ENCODE data around the gene SLAMF6. TPM values are rescaled to one million over a fixed set of nuclear protein-coding genes. Genes with fewer than 3 reads are reported as not detected.
"Not testable (repeated sequence)": the region's sequence is repeated elsewhere in the genome, so short reads cannot be mapped to it uniquely, and the experiment has no call there.

SLAMF6 gene
- total RNA-seq, 2 donors from 2014 or later, result 24.8 to 38.0 TPM

DNA sequence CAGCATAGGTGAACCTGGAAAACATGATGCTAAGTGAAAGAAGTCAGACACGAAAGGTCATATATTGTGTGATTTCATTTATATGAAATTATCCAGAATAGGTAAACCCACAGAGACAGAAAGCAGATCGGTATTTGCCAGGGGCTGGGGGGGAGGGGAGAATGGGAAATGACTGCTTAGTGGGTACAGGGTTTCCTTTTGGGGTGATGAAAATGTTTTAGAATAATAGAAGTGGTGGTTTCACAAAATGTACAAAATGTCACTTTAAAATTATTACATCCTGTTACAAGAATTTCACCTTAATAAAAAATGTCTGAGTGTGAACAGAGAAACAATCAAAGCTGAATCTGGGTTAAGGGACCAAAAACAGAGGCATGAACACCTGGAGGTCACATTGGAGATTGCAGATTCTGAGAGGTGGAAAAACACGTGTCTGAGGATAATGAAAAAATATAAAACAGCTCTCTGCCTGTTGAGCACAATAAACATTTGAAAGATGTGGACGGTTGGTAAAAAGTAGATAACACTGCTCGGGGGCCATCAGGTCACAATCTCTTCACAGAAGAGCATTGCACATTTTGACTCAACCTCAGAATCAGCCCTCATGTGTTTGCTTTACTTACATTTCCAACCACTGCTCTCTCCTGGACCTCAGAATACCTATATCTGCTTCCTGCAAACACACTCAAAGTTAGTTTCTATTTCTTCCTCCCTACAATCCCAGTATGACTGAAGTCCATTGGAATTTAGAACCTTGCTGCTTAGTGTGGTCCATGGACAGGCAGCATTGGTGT lies 3.2 kb downstream of the SLAMF6 start:
- H3K27ac Mint-ChIP-seq, result peak overlapping the region; percentile 97
- DNase-seq, result no peak

DNA sequence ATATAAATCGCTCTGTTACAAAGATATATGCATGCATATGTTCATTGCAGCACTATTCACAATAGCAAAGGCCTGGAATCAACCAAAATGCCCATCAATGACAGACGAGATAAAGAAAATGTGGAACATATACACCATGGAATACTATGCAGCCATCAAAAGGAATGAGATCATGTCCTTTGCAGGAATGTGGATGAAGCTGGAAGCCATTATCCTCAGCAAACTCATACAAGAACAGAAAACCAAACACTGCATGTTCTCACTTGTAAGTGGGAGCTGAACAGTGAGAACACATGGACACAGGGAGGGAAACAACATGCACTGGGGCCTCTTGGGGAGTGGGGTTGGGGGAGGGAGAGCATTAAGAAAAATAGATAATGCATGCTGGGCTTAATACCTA lies 5.5 kb downstream of the SLAMF6 start:
- DNase-seq; H3K27ac Mint-ChIP-seq; ATAC-seq; H3K27me3 Mint-ChIP-seq; H3K36me3 Mint-ChIP-seq (ENCODE audit: low read depth); H3K9me3 ChIP-seq (ENCODE audit: control insufficient read depth, low read length, poor library complexity, severe bottlenecking): not testable (repeated sequence)
- peak overlapping the region; percentile 46 for H3K4me3 Mint-ChIP-seq
- H3K4me1 Mint-ChIP-seq, result peaks cover 71% of the 10 kb centered on the region

More for the DNA sequence above, 3.2 kb downstream of the SLAMF6 start:
- H3K9me3 ChIP-seq (ENCODE audit: control insufficient read depth, low read length, poor library complexity, severe bottlenecking), result no peaks in the 10 kb centered on the region
- Mint-ChIP-seq H3K4me3 (peak overlapping the region; percentile 94), H3K27me3 (no peaks in the 10 kb centered on the region), H3K4me1 (peaks cover 72% of the 10 kb centered on the region), H3K36me3 (ENCODE audit: low read depth) (peaks cover 2% of the 10 kb centered on the region)
- peak; percentile 67 for ATAC-seq

DNA sequence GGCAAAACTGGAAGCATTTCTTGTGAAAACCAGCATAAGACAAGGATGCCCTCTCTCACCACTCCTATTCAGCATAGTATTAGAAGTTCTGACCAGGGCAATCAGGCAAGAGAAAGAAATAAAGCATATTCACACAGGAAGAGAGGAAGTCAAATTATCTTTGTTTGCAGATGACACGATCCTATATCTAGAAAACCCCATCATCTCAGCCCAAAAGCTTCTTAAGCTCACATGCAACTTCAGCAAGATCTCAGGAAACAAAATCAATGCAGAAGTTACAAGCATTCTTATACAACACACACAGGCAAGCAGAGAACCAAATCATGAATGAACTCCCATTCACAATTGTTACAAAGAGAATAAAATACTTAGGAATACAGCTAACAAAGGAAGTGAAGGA lies 7.1 kb downstream of the SLAMF6 start:
- H3K27me3 Mint-ChIP-seq; ATAC-seq; H3K9me3 ChIP-seq (ENCODE audit: control insufficient read depth, low read length, poor library complexity, severe bottlenecking); H3K36me3 Mint-ChIP-seq (ENCODE audit: low read depth); DNase-seq: not testable (repeated sequence)
- peaks cover 57% of the 10 kb centered on the region for H3K4me1 Mint-ChIP-seq
- peak overlapping the region; percentile 83 for H3K4me3 Mint-ChIP-seq
- peak overlapping the region; percentile 82 for H3K27ac Mint-ChIP-seq

DNA sequence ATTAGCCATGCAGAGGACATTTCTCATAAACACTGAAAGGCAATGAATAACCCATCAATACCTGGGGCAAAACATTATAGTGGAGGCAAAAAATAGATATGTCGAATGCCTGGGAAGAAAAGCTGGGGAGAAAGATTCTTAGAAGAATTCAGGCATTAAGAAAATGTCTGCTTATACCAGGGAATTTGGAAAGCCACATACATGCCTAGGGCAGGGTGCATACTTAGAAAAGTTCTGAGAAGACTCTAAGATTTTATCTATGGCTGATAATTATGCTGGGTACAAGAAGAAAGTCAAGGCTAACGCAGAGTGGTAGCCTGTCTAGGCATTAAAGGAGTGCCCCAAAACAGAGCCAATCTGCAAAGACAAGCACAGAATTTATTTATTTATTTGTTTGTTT lies 18.4 kb downstream of the SLAMF6 start:
- H3K36me3 Mint-ChIP-seq (ENCODE audit: low read depth), result peaks cover 18% of the 10 kb centered on the region
- H3K27ac Mint-ChIP-seq, result no peak overlapping the region
- ATAC-seq (no peak), DNase-seq (no peak)
- peaks cover 22% of the 10 kb centered on the region for H3K4me1 Mint-ChIP-seq
- H3K4me3 Mint-ChIP-seq, result no peak overlapping the region
- peaks cover 10% of the 10 kb centered on the region for H3K9me3 ChIP-seq (ENCODE audit: control insufficient read depth, low read length, poor library complexity, severe bottlenecking)
- H3K27me3 Mint-ChIP-seq, result no peaks in the 10 kb centered on the region

DNA sequence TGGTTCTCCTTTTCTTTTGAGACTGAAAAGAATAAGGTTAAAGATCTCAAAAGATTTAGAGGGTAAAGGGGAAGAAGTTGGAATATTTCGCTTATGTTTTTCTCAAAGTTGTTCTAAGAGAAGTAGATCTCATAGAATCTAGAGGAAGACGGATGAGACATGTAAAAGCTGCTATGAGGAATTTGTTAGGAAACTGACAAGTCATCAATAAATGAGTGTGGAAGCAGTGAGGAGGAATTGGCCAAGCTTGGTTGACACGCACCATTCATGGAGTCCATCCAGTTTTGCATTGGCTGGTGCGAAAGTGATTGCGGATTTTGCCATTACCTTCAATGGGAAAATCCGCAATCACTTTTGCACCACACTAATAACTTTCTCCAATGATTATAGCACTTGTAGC lies 20.0 kb downstream of the SLAMF6 start:
- no peak for ATAC-seq
- H3K9me3 ChIP-seq (ENCODE audit: control insufficient read depth, low read length, poor library complexity, severe bottlenecking), result peaks cover 10% of the 10 kb centered on the region
- H3K27ac Mint-ChIP-seq, result peak overlapping the region; percentile 69
- H3K4me3 Mint-ChIP-seq, result no peak overlapping the region
- H3K27me3 Mint-ChIP-seq, result no peaks in the 10 kb centered on the region
- peaks cover 26% of the 10 kb centered on the region for H3K4me1 Mint-ChIP-seq
- H3K36me3 Mint-ChIP-seq (ENCODE audit: low read depth), result peaks cover 25% of the 10 kb centered on the region
- no peak for DNase-seq

DNA sequence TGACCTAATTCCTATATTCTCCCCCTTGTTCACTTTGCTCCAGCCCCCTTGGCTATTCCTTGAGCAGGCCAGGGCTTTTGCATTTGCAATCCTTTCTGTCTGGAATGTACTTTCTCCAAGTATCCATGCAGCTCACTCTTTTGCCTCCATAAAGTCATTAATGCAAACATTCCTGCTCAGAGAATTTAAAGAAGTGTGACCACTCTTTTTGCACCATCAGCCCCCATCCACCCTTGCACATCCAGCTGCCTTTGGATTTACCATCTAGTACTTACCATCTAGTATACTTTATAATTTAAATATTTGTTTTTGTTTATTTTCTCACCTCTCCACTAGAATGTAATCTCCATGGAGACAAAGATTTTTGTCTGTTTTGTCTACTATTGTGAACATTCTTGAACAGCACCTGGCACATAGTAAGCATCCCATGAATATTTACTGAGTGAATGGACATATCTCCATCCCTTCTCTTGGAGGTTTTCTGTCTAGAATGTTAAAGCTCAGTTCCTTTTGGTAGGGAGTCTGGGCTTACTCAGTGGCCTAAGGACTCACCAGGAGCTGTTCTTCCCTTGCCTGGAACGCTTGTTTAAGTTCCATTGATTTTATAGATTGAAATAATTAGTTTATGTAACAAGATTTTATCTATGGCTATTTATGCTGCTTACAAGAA lies 22.6 kb downstream of the SLAMF6 start:
- ATAC-seq (no peak), DNase-seq (no peak)
- Mint-ChIP-seq H3K27ac (no peak overlapping the region), H3K36me3 (ENCODE audit: low read depth) (peaks cover 21% of the 10 kb centered on the region), H3K4me1 (peaks cover 26% of the 10 kb centered on the region), H3K4me3 (no peak overlapping the region), H3K27me3 (no peaks in the 10 kb centered on the region)
- peaks cover 4% of the 10 kb centered on the region for H3K9me3 ChIP-seq (ENCODE audit: control insufficient read depth, low read length, poor library complexity, severe bottlenecking)

DNA sequence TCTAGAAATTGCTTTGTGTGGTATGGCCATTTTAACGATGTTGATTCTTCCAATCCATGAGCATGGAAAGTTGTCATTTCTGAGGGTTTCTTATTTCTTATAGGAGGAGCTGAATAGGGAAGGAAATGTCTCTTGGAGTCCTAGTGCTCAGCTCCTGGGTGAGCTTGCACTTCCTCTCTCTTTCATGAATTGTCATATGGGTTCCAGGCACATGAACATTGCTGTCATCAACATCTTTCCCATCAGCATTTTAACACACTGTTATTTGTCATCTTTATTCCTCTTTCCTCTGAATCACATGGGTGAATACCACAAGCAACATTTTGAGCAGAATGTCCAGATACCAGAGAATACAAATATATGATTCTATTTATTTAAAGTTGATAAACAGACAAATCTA lies 23.4 kb downstream of the SLAMF6 start:
- H3K36me3 Mint-ChIP-seq (ENCODE audit: low read depth), result peaks cover 21% of the 10 kb centered on the region

DNA sequence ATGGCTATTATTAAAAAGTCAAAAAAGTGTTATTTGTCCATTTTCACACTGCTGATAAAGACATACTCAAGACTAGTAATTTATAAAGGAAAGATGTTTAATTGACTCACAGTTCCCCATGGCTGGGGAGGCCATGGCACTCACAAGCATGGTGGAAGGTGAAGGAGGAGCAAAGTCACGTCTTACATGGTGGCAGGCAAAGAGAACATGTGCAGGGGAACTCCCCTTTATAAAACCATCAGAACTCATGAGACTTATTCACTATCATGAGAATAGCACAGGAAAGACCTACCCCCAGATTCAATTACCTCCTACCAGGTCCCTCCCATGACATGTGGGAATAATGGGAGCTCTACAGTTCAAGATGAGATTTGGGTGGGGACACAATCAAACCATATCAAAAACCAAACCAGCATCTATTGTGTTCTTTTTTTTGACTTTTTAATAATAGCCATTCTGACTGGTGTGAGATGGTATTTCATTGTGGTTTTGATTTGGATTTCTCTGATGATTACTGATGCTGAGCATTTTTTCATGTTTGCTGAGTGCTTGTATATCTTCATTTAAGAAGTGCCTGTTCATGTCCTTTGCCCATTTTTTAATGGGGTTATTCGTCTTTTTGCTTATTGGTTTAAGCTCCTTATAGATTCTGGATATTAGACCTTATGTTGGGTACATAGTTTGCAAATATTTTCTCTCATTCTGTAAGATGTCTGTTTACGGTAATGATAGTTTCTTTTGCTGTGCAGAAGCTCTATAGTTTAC lies 24.6 kb downstream of the SLAMF6 start:
- H3K4me3 Mint-ChIP-seq; H3K27me3 Mint-ChIP-seq; H3K9me3 ChIP-seq (ENCODE audit: control insufficient read depth, low read length, poor library complexity, severe bottlenecking); ATAC-seq; H3K27ac Mint-ChIP-seq; DNase-seq: not testable (repeated sequence)
- Mint-ChIP-seq H3K4me1 (peaks cover 22% of the 10 kb centered on the region), H3K36me3 (ENCODE audit: low read depth) (peaks cover 23% of the 10 kb centered on the region)

More for the DNA sequence above, 23.4 kb downstream of the SLAMF6 start:
- Mint-ChIP-seq H3K27me3 (no peaks in the 10 kb centered on the region), H3K4me3 (no peak overlapping the region), H3K4me1 (peaks cover 28% of the 10 kb centered on the region), H3K27ac (no peak overlapping the region)
- H3K9me3 ChIP-seq (ENCODE audit: control insufficient read depth, low read length, poor library complexity, severe bottlenecking), result no peaks in the 10 kb centered on the region
- no peak for DNase-seq
- ATAC-seq, result no peak

DNA sequence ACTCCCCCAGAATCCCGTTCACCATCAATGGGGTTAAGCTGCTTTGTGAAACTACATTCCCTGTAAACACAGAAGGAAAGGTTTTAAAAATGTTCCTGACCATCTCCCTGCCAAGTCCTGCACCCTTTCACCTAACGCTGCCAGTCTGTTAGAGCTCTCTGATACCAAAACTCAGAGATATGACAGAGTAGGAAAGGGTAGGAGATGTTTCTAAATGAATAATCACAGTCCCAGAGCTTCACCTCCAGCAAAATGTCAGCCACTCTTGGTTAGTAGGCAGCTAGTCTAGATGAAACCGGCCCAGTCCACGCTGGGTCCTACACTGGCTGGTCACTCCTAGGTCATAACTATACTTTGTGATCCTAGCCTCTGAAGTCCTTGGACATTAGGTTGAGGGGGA lies 26.7 kb downstream of the SLAMF6 start:
- Mint-ChIP-seq H3K4me3 (no peak overlapping the region), H3K36me3 (ENCODE audit: low read depth) (peaks cover 13% of the 10 kb centered on the region), H3K27me3 (no peaks in the 10 kb centered on the region), H3K4me1 (peaks cover 9% of the 10 kb centered on the region), H3K27ac (peak overlapping the region; percentile 37)
- ATAC-seq, result no peak
- no peak for DNase-seq
- no peaks in the 10 kb centered on the region for H3K9me3 ChIP-seq (ENCODE audit: control insufficient read depth, low read length, poor library complexity, severe bottlenecking)

DNA sequence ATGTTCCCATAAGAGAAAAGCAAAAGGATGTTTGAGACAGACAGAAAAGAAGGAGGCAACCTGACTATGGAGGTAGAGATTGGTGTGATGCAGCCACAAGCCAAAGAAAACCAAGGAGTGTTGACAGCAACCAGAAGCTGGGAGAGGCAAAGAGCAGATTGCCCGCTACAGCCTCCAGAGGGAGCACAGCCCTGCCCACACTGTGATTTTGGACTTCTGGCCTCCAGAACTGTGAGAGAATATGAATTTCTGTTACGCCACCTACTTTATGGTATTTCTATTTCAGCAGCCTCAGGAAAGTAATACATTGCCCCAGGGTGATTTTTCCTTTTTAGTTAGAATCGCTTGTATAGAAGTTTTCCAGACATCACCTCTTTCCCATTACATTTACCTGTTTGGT lies 28.4 kb downstream of the SLAMF6 start:
- DNase-seq, result no peak
- Mint-ChIP-seq H3K27ac (peak overlapping the region; percentile 19), H3K4me3 (no peak overlapping the region)

DNA sequence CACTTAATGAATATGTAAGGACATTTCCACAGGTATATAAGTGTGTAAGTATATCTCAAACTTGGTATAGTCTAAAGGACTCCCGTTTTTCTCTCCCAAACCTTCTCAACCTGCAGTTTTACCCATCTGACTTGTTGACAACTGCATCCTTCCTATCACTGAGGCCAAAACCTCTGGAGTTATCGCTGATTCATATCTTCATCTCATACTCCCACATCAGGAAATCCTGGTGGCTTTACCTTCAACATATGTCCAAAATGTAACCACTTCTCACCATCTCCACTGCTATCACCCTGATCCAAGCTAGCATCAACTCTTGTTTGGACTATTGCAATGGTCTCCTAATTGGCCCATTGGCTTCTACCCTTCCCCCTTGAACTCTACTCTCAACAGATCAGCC lies 30.4 kb downstream of the SLAMF6 start:
- no peak overlapping the region for H3K27ac Mint-ChIP-seq
- no peak overlapping the region for H3K4me3 Mint-ChIP-seq
- DNase-seq, result no peak
- H3K27me3 Mint-ChIP-seq, result no peaks in the 10 kb centered on the region
- peaks cover 5% of the 10 kb centered on the region for H3K36me3 Mint-ChIP-seq (ENCODE audit: low read depth)
- peaks cover 8% of the 10 kb centered on the region for H3K4me1 Mint-ChIP-seq
- ATAC-seq, result no peak
- H3K9me3 ChIP-seq (ENCODE audit: control insufficient read depth, low read length, poor library complexity, severe bottlenecking), result no peaks in the 10 kb centered on the region

More for the DNA sequence above, 28.4 kb downstream of the SLAMF6 start:
- H3K9me3 ChIP-seq (ENCODE audit: control insufficient read depth, low read length, poor library complexity, severe bottlenecking), result no peaks in the 10 kb centered on the region
- H3K36me3 Mint-ChIP-seq (ENCODE audit: low read depth), result peaks cover 14% of the 10 kb centered on the region
- no peaks in the 10 kb centered on the region for H3K27me3 Mint-ChIP-seq
- ATAC-seq, result no peak
- peaks cover 6% of the 10 kb centered on the region for H3K4me1 Mint-ChIP-seq

DNA sequence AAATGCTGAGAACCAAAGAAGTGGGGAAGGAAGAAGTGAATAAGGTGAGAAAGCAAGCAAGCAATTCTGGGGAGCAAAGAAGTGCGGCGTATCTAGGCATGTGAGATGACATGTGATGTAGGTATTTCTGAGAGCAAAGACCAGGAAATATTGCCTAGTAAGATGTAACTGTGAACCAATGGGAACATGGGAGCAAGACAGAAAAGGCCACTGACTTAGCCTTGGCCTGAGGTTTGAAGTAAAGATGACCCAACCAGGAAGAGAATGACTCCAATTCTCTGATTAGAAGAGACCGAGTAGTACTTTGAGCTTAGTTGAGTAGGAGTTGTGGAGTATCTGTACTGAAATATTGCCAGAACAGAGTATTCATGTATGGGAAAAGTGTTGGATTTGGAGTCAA lies 31.1 kb downstream of the SLAMF6 start:
- Mint-ChIP-seq H3K36me3 (ENCODE audit: low read depth) (peaks cover 5% of the 10 kb centered on the region), H3K4me3 (no peak overlapping the region)
- DNase-seq, result no peak

DNA sequence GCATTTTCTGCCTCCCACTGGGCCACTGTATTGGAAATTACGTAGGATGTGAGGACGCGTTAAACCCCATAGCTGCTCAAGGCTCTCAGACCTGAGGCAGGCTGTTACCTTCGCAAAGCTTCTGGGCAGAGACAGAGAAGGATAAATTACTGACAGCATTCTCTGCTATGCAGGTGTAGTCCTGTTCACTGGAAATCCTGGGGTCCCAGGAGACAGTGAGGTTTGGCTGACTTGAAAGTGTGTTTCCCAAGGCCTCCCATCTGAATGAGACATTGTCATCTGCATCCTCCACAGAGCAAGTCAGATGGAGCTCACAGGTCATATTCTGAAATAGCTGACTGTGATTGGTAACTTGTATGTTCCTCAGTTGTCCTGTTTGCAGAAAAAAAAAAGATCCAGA lies 32.0 kb downstream of the SLAMF6 start:
- no peak for ATAC-seq
- no peak overlapping the region for H3K27ac Mint-ChIP-seq
- H3K4me3 Mint-ChIP-seq, result no peak overlapping the region
- no peaks in the 10 kb centered on the region for H3K27me3 Mint-ChIP-seq
- no peaks in the 10 kb centered on the region for H3K9me3 ChIP-seq (ENCODE audit: control insufficient read depth, low read length, poor library complexity, severe bottlenecking)
- no peak for DNase-seq
- H3K4me1 Mint-ChIP-seq, result peaks cover 8% of the 10 kb centered on the region
- peaks cover 12% of the 10 kb centered on the region for H3K36me3 Mint-ChIP-seq (ENCODE audit: low read depth)

More for the DNA sequence above, 31.1 kb downstream of the SLAMF6 start:
- H3K27ac Mint-ChIP-seq, result no peak overlapping the region
- no peak for ATAC-seq
- H3K4me1 Mint-ChIP-seq, result peaks cover 8% of the 10 kb centered on the region
- H3K9me3 ChIP-seq (ENCODE audit: control insufficient read depth, low read length, poor library complexity, severe bottlenecking), result no peaks in the 10 kb centered on the region
- no peaks in the 10 kb centered on the region for H3K27me3 Mint-ChIP-seq
